Measurements from ENCODE around the gene LIPA.

DNA sequence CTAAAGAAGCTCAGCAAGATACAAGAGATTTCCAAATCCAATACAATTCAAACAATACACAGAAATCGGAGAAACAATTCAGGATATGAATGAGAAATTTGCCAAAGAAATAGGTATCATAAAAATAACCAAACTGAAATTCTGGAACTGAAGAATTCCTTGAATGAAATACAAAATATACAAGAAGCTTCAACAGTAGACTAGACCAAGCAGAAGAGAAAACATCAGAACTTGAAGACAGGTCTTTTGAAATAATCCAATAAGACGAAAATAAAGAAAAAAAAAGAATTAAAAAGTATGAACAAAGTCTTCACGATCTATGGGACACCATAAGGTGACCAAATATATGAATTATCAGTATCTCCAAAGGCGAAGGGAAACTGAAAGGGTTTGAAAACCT, 47.5 kb upstream of the LIPA start:
- TF ChIP-seq CTCF (IDR thresholded peaks at IDR 0.05) (no peak), EZH2 (IDR thresholded peaks at IDR 0.05) (no peak)
